ENCODE results near the gene PDE6B. TPM values are rescaled to one million over a fixed set of nuclear protein-coding genes. Genes with fewer than 3 reads are reported as not detected.
"Not testable (repeated sequence)": the region's sequence is repeated elsewhere in the genome, so short reads cannot be mapped to it uniquely, and the experiment has no call there.

The PDE6B gene
- total and polyA plus RNA-seq, 2 experiments from 2014 or later: 17.3 to 26.1 TPM

DNA sequence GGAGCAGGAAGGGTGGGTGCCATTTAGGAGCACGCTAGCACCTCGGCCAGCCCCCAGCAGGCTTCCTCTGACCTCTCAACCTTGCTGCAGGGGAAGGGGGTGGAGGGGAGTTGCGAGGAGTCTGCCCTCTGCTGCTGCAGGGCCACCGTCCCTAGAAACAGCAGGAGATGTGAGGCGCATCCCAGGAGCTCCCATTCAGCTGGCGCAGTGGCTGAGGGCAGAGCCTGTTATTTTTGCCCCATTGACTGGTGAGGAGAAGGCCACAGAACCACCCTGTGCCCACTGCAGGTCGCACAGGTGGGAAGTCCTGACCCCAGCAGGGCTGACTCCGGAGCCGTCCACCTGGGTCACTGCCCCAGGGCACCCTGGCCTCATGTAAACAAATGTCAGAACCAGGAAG lies 8.0 kb downstream of the PDE6B start:
- Histone ChIP-seq H3K4me3 (no peak overlapping the region), H2AFZ (no peak overlapping the region), H3K4me1 (ENCODE audit: insufficient read depth) (no peaks in the 10 kb centered on the region), H3K27me3 (no peaks in the 10 kb centered on the region), H3K36me3 (replicated peaks; ENCODE audit: insufficient read depth, low read depth) (no peaks in the 10 kb centered on the region), H3K79me2 (no peaks in the 10 kb centered on the region), H4K20me1 (ENCODE audit: insufficient read depth, poor library complexity, severe bottlenecking) (no peaks in the 10 kb centered on the region), H3K9me3 (ENCODE audit: low read depth) (no peaks in the 10 kb centered on the region), H3K9me2 (replicated peaks; ENCODE audit: insufficient read depth) (no peaks in the 10 kb centered on the region), H3K4me2 (no peak overlapping the region), H3K27ac (no peak overlapping the region)
- DNase-seq (ENCODE audit: low spot score): no peak
- 67% methylated on average over 9 of the region's 9 CpGs for WGBS (ENCODE audit: low lambda C conversion rate, missing lambda C conversion rate)
- no peak for TF ChIP-seq EZH2 (IDR thresholded peaks at IDR 0.05; ENCODE audit: borderline replicate concordance)
- TF ChIP-seq, protein P1, sequence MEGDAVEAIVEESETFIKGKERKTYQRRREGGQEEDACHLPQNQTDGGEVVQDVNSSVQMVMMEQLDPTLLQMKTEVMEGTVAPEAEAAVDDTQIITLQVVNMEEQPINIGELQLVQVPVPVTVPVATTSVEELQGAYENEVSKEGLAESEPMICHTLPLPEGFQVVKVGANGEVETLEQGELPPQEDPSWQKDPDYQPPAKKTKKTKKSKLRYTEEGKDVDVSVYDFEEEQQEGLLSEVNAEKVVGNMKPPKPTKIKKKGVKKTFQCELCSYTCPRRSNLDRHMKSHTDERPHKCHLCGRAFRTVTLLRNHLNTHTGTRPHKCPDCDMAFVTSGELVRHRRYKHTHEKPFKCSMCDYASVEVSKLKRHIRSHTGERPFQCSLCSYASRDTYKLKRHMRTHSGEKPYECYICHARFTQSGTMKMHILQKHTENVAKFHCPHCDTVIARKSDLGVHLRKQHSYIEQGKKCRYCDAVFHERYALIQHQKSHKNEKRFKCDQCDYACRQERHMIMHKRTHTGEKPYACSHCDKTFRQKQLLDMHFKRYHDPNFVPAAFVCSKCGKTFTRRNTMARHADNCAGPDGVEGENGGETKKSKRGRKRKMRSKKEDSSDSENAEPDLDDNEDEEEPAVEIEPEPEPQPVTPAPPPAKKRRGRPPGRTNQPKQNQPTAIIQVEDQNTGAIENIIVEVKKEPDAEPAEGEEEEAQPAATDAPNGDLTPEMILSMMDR (IDR thresholded peaks at IDR 0.05; ENCODE audit: poor library complexity): no peak
- TF ChIP-seq EZH2phosphoT487 (IDR thresholded peaks at IDR 0.05; ENCODE audit: low read depth, severe bottlenecking, unreplicated experiment): no peak

DNA sequence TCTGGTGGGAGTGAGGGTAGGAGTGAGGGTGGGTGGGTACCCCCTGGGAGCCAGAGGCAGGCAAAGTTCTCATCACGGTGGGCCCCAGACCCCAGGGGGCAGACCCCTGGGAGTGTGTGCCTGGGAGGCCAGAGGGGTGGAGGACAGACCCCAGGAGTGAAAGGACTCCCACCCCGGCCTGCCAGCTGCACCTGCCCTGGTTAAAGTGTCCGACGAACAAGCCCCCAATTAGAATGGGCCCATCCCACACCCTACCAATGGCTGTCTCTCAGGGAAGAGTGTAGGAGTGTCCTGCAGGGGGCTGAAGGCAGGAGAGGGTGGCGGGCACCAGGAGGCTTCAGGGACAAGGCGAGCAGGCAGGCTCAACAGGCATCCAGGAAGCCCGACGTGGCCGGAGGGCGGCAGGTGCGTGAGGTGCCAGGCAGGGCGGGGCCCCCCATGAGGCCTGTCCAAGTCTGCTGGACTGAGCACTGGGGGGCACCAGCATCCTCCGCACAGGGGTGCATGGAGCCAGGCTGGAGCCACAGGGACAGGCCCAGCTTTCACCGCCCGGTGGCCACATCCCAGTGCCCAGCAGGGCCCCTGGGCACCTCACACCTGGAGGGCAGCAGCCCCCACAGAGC lies 8.7 kb downstream of the PDE6B start:
- H3K4me3 ChIP-seq: no peak overlapping the region
- H4K20me1 ChIP-seq (ENCODE audit: insufficient read depth, poor library complexity, severe bottlenecking): no peaks in the 10 kb centered on the region
- H3K27me3 ChIP-seq: no peaks in the 10 kb centered on the region

DNA sequence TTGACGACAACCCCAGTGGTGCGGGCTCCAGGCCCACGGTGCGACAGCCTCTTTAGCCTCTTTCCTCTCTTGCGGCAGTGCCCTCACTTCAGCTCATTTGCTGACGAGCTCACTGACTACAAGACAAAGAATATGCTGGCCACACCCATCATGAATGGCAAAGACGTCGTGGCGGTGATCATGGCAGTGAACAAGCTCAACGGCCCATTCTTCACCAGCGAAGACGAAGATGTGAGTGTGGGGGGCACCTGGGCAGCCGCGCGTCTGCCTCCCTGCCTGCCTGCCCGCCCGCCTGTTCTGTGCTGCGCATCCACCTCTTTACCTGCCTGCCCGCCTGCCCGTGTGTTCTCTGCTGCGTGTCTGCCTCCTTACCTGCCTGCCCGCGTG lies 9.2 kb downstream of the PDE6B start:
- Histone ChIP-seq H3K4me1 (ENCODE audit: insufficient read depth) (no peaks in the 10 kb centered on the region), H3K36me3 (replicated peaks; ENCODE audit: insufficient read depth, low read depth) (no peaks in the 10 kb centered on the region), H3K9me3 (ENCODE audit: low read depth) (no peaks in the 10 kb centered on the region), H4K20me1 (ENCODE audit: insufficient read depth, poor library complexity, severe bottlenecking) (no peaks in the 10 kb centered on the region), H3K4me2 (no peak overlapping the region), H3K9me2 (replicated peaks; ENCODE audit: insufficient read depth) (no peaks in the 10 kb centered on the region), H3K27me3 (no peaks in the 10 kb centered on the region), H3K79me2 (no peaks in the 10 kb centered on the region), H3K27ac (no peak overlapping the region), H2AFZ (no peak overlapping the region), H3K4me3 (no peak overlapping the region)
- WGBS (ENCODE audit: low lambda C conversion rate, missing lambda C conversion rate): 86% methylated on average over 23 of the region's 23 CpGs
- TF ChIP-seq EZH2phosphoT487 (IDR thresholded peaks at IDR 0.05; ENCODE audit: low read depth, severe bottlenecking, unreplicated experiment) (no peak), EZH2 (IDR thresholded peaks at IDR 0.05; ENCODE audit: borderline replicate concordance) (no peak)
- TF ChIP-seq, protein P1 (IDR thresholded peaks at IDR 0.05; ENCODE audit: poor library complexity): no peak
- DNase-seq (ENCODE audit: low spot score): no peak

More for the DNA sequence above, 8.7 kb downstream of the PDE6B start:
- no peaks in the 10 kb centered on the region for H3K4me1 ChIP-seq (ENCODE audit: insufficient read depth)
- no peaks in the 10 kb centered on the region for H3K9me3 ChIP-seq (ENCODE audit: low read depth)
- H3K36me3 ChIP-seq (replicated peaks; ENCODE audit: insufficient read depth, low read depth): no peaks in the 10 kb centered on the region
- TF ChIP-seq, protein P1 (IDR thresholded peaks at IDR 0.05; ENCODE audit: poor library complexity): no peak
- TF ChIP-seq EZH2phosphoT487 (IDR thresholded peaks at IDR 0.05; ENCODE audit: low read depth, severe bottlenecking, unreplicated experiment) (no peak), EZH2 (IDR thresholded peaks at IDR 0.05; ENCODE audit: borderline replicate concordance) (no peak)
- H3K79me2 ChIP-seq: no peaks in the 10 kb centered on the region
- no peaks in the 10 kb centered on the region for H3K9me2 ChIP-seq (replicated peaks; ENCODE audit: insufficient read depth)
- no peak for DNase-seq (ENCODE audit: low spot score)
- no peak overlapping the region for H3K4me2 ChIP-seq
- no peak overlapping the region for H3K27ac ChIP-seq
- H2AFZ ChIP-seq: no peak overlapping the region
- WGBS (ENCODE audit: low lambda C conversion rate, missing lambda C conversion rate): 89% methylated on average over 14 of the region's 15 CpGs

DNA sequence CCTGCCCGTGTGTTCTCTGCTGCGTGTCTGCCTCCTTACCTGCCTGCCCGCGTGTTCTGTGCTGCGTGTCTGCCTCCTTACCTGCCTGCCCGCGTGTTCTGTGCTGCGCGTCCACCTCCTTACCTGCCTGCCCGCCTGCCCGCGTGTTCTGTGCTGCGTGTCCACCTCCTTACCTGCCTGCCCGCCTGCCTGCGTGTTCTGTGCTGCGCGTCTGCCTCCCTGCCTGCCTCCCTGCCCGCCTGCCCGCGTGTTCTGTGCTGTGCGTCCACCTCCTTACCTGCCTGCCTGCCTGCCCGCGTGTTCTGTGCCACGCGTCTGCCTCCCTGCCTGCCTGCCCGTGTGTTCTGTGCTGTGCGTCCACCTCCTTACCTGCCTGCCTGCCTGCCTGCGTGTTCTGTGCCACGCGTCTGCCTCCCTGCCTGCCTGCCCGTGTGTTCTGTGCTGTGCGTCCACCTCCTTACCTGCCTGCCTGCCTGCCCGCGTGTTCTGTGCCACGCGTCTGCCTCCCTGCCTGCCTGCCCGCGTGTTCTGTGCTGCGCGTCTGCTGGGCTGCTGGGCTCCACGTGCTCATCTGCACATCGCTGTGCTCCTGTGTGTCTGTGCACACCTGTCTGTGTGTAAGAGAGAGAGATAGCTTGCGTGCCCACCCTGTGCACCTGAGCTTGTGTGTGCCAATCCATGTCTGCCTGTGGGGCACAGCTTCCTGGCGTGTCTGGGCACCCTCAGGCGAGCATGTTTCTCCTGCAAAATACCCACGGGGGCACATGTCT lies 9.9 kb downstream of the PDE6B start:
- H3K4me1 ChIP-seq (ENCODE audit: insufficient read depth); H3K27me3 ChIP-seq; H4K20me1 ChIP-seq (ENCODE audit: insufficient read depth, poor library complexity, severe bottlenecking); H3K36me3 ChIP-seq (replicated peaks; ENCODE audit: insufficient read depth, low read depth); H3K9me2 ChIP-seq (replicated peaks; ENCODE audit: insufficient read depth); DNase-seq (ENCODE audit: low spot score); H3K9me3 ChIP-seq (ENCODE audit: low read depth); H3K4me3 ChIP-seq; H3K79me2 ChIP-seq; H3K4me2 ChIP-seq; H3K27ac ChIP-seq; H2AFZ ChIP-seq: not testable (repeated sequence)
- WGBS (ENCODE audit: low lambda C conversion rate, missing lambda C conversion rate): 89% methylated on average over 15 of the region's 46 CpGs
